H9 (cell line): ENCODE data around the gene MAPK8. TPM values are rescaled to one million over a fixed set of nuclear protein-coding genes. Genes with fewer than 3 reads are reported as not detected.

Experiments used
- DNase-seq: peaks from one replicate; pipeline ENCODE4 v3.0.0-alpha.2; 2017
- H2AFZ ChIP-seq: one replicate; pipeline ENCODE4 v1.6.1; 2013; ENCODE audit warnings: mild to moderate bottlenecking, low read length, control low read depth, moderate library complexity
- H2AK5ac ChIP-seq: 2 replicates; pipeline ENCODE4 v1.6.1; 2013; ENCODE audit warnings: low read length, control low read depth, mixed read lengths; ENCODE audit not compliant: insufficient read length
- H2BK120ac ChIP-seq: one replicate; pipeline ENCODE4 v1.6.1; 2013; ENCODE audit warnings: low read depth, mild to moderate bottlenecking, low read length, control low read depth, inconsistent platforms; ENCODE audit not compliant: poor library complexity, severe bottlenecking
- H2BK12ac ChIP-seq: 2 replicates; pipeline ENCODE4 v1.6.1; 2013; ENCODE audit warnings: low read length, control low read depth, mixed read lengths, low read depth; ENCODE audit not compliant: insufficient read length
- H2BK15ac ChIP-seq: 2 replicates; pipeline ENCODE4 v1.6.1; 2013; ENCODE audit warnings: low read depth, low read length, control low read depth
- H2BK20ac ChIP-seq: one replicate; pipeline ENCODE4 v1.6.1; 2013; ENCODE audit warnings: low read depth, mild to moderate bottlenecking, low read length, control low read depth, inconsistent platforms; ENCODE audit not compliant: poor library complexity, severe bottlenecking
- H2BK5ac ChIP-seq: 2 replicates; pipeline ENCODE4 v1.6.1; 2013; ENCODE audit warnings: low read length, control low read depth, mixed read lengths; ENCODE audit not compliant: insufficient read length
- H3K14ac ChIP-seq: 2 replicates; pipeline ENCODE4 v1.6.1; 2013; ENCODE audit warnings: low read length, control low read depth; ENCODE audit not compliant: insufficient read depth
- H3K18ac ChIP-seq: 2 replicates; pipeline ENCODE4 v1.6.1; 2013; ENCODE audit warnings: low read depth, mild to moderate bottlenecking, mixed read lengths, low read length, control low read depth; ENCODE audit not compliant: insufficient read length
- H3K23ac ChIP-seq: 2 replicates; pipeline ENCODE4 v1.6.1; 2013; ENCODE audit warnings: low read length, control low read depth, mixed read lengths, low read depth; ENCODE audit not compliant: insufficient read length
- H3K23me2 ChIP-seq: 2 replicates; pipeline ENCODE4 v1.6.1; 2013; ENCODE audit warnings: low read depth, mild to moderate bottlenecking, mixed read lengths, low read length, control low read depth; ENCODE audit not compliant: insufficient read length, poor library complexity, severe bottlenecking
- H3K27ac ChIP-seq: 2 replicates; pipeline ENCODE4 v1.5.1; 2013; ENCODE audit warnings: low read length, control low read depth, mixed read lengths, low read depth; ENCODE audit not compliant: insufficient read length
- H3K27me3 ChIP-seq: 2 replicates; pipeline ENCODE4 v1.6.1; 2013; ENCODE audit warnings: low read length, control low read depth, inconsistent platforms; ENCODE audit not compliant: insufficient read depth
- H3K4ac ChIP-seq: 2 replicates; pipeline ENCODE4 v1.6.1; 2013; ENCODE audit warnings: low read depth, mild to moderate bottlenecking, control low read depth, inconsistent platforms, low read length, moderate library complexity
- H3K4me1 ChIP-seq: 2 replicates; pipeline ENCODE4 v1.6.1; 2013; ENCODE audit warnings: low read length, control low read depth, inconsistent platforms; ENCODE audit not compliant: insufficient read depth
- H3K4me2 ChIP-seq: 2 replicates; pipeline ENCODE4 v1.6.1; 2013; ENCODE audit warnings: low read length, control low read depth, mixed read lengths; ENCODE audit not compliant: insufficient read length, insufficient read depth
- H3K56ac ChIP-seq: 2 replicates; pipeline ENCODE4 v1.6.1; 2013; ENCODE audit warnings: low read depth, mild to moderate bottlenecking, mixed read lengths, low read length, control low read depth; ENCODE audit not compliant: insufficient read length
- H3K79me1 ChIP-seq: 2 replicates; pipeline ENCODE4 v1.6.1; 2013; ENCODE audit warnings: low read depth, mild to moderate bottlenecking, moderate library complexity, low read length, control low read depth, inconsistent platforms; ENCODE audit not compliant: insufficient read depth, poor library complexity, severe bottlenecking
- H3K79me2 ChIP-seq: 2 replicates; pipeline ENCODE4 v1.6.1; 2013; ENCODE audit warnings: low read length, control low read depth, inconsistent platforms; ENCODE audit not compliant: insufficient read depth
- H3K9ac ChIP-seq: 2 replicates; pipeline ENCODE4 v1.6.1; 2013; ENCODE audit warnings: low read length, control low read depth, mixed read lengths; ENCODE audit not compliant: insufficient read length; ENCODE audit errors: extremely low read depth
- H3K9me3 ChIP-seq: one replicate; pipeline ENCODE4 v1.6.1; 2013; ENCODE audit warnings: low read depth, low read length, inconsistent platforms; ENCODE audit not compliant: control insufficient read depth
- H3T11ph ChIP-seq: one replicate; pipeline ENCODE4 v1.6.1; 2013; ENCODE audit warnings: mild to moderate bottlenecking, low read length, control low read depth, inconsistent platforms
- H4K20me1 ChIP-seq: one replicate; pipeline ENCODE4 v1.6.1; 2013; ENCODE audit not compliant: control insufficient read depth, insufficient read length, insufficient read depth
- H4K5ac ChIP-seq: 2 replicates; pipeline ENCODE4 v1.6.1; 2013; ENCODE audit warnings: low read depth, mild to moderate bottlenecking, mixed read lengths, low read length, control low read depth; ENCODE audit not compliant: insufficient read length
- H4K8ac ChIP-seq: replicated peaks from 2 replicates; pipeline ENCODE4 v1.6.1; 2013; ENCODE audit warnings: low read length, control low read depth, mixed read lengths, low read depth; ENCODE audit not compliant: insufficient read length
- H4K91ac ChIP-seq: 2 replicates; pipeline ENCODE4 v1.6.1; 2013; ENCODE audit warnings: low read depth, mild to moderate bottlenecking, moderate library complexity, mixed read lengths, low read length, control low read depth; ENCODE audit not compliant: insufficient read length
- H3K27ac Mint-ChIP-seq, 3 experiments: 2 replicates in 2 of 3; 3 replicates in 1 of 3; pipeline ENCODE4 v1.8.0; 2020 to 2021; ENCODE audit warnings: mixed read lengths in 3 of 3, mild to moderate bottlenecking in 1 of 3, moderate library complexity in 1 of 3
- H3K27me3 Mint-ChIP-seq: 2 replicates; pipeline ENCODE4 v1.8.0; 2021; ENCODE audit warnings: low read depth, mild to moderate bottlenecking, moderate library complexity, mixed read lengths
- H3K36me3 Mint-ChIP-seq, 3 experiments: 2 replicates in 2 of 3; 3 replicates in 1 of 3; pipeline ENCODE4 v1.8.0; 2020 to 2021; ENCODE audit warnings: low read depth in 3 of 3, mixed read lengths in 3 of 3; ENCODE audit not compliant: insufficient read depth in 1 of 3
- H3K4me1 Mint-ChIP-seq, 2 experiments: 2 replicates each; pipeline ENCODE4 v1.8.0; 2020; ENCODE audit warnings: mixed read lengths in 2 of 2
- H3K4me3 Mint-ChIP-seq, 2 experiments: 2 replicates in 1 of 2; 3 replicates in 1 of 2; pipeline ENCODE4 v1.8.0; 2020 to 2021; ENCODE audit warnings: mild to moderate bottlenecking in 2 of 2, mixed read lengths in 2 of 2, moderate library complexity in 1 of 2
- H3K9me3 Mint-ChIP-seq, 2 experiments: 2 replicates in 1 of 2; 3 replicates in 1 of 2; pipeline ENCODE4 v1.8.0; 2020; ENCODE audit warnings: mild to moderate bottlenecking in 2 of 2, mixed read lengths in 2 of 2, moderate library complexity in 1 of 2
- WGBS: extraction: QIAGEN DNeasy Blood & Tissue Kit; methylation state at CpG from one replicate; pipeline ENCODE4 v1.1.7; 2013; ENCODE audit warnings: missing lambda C conversion rate, low lambda C conversion rate, mixed read lengths; ENCODE audit not compliant: insufficient read length; ENCODE audit errors: extremely low coverage; 5-methylcytosine and 5-hydroxymethylcytosine counted together
- total RNA-seq: library from RNA; stranded (reverse); gene quantifications from 2 replicates; pipeline ENCODE4 v1.2.1, GENCODE V29; 2021
- TF ChIP-seq, protein P1 (sequence below): fragments of 200-600 bp; sonication (generic); conservative IDR thresholded peaks from 3 replicates; pipeline ENCODE4 v1.8.0; 2021; ENCODE audit warnings: antibody characterized with exemption, mild to moderate bottlenecking

MAPK8 gene
- total RNA-seq, 1 experiment from 2014 or later, result 52.0 TPM

- Histone ChIP-seq H3T11ph (no peak overlapping the region), H3K9ac (no peak overlapping the region), H2BK120ac (no peak overlapping the region), H2BK15ac (no peak overlapping the region), H2BK12ac (no peak overlapping the region), H4K91ac (no peak overlapping the region), H3K23ac (no peak overlapping the region), H4K20me1 (no peaks in the 10 kb centered on the region), H3K23me2 (no peaks in the 10 kb centered on the region), H3K4ac (no peak overlapping the region), H3K9me3 (no peaks in the 10 kb centered on the region), H3K27ac (no peak overlapping the region), H2BK5ac (no peak overlapping the region), H3K79me2 (no peaks in the 10 kb centered on the region), H4K8ac (no peak overlapping the region), H3K27me3 (no peaks in the 10 kb centered on the region), H3K14ac (no peak overlapping the region), H2BK20ac (no peak overlapping the region), H4K5ac (no peak overlapping the region), H3K4me2 (no peak overlapping the region), H3K79me1 (no peaks in the 10 kb centered on the region), H2AFZ (no peak overlapping the region), H3K56ac (no peak overlapping the region), H2AK5ac (no peak overlapping the region), H3K18ac (no peak overlapping the region), H3K4me1 (no peaks in the 10 kb centered on the region)
- Mint-ChIP-seq H3K4me3 (no peak overlapping the region), H3K9me3 (peaks cover 11 to 12% of the 10 kb centered on the region in 2 experiments), H3K27ac (no peak overlapping the region), H3K4me1 (peaks cover 7 to 16% of the 10 kb centered on the region in 2 experiments), H3K27me3 (no peaks in the 10 kb centered on the region), H3K36me3 (peaks cover 17 to 37% (median 29%) of the 10 kb centered on the region in 3 experiments)
- no CpG with 5 or more reads among the region's 4 CpGs for WGBS
- TF ChIP-seq, protein P1, sequence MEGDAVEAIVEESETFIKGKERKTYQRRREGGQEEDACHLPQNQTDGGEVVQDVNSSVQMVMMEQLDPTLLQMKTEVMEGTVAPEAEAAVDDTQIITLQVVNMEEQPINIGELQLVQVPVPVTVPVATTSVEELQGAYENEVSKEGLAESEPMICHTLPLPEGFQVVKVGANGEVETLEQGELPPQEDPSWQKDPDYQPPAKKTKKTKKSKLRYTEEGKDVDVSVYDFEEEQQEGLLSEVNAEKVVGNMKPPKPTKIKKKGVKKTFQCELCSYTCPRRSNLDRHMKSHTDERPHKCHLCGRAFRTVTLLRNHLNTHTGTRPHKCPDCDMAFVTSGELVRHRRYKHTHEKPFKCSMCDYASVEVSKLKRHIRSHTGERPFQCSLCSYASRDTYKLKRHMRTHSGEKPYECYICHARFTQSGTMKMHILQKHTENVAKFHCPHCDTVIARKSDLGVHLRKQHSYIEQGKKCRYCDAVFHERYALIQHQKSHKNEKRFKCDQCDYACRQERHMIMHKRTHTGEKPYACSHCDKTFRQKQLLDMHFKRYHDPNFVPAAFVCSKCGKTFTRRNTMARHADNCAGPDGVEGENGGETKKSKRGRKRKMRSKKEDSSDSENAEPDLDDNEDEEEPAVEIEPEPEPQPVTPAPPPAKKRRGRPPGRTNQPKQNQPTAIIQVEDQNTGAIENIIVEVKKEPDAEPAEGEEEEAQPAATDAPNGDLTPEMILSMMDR, result no peak
- no peak for DNase-seq
Measured at GRCh38 chr10:48412933-48413332, 106.5 kb downstream of the MAPK8 start.
